A549 treated with ZK216348 at 1 μM for 4 hours (cell line): ENCODE results near the gene MS4A8. TPM values are rescaled to one million over a fixed set of nuclear protein-coding genes. Genes with fewer than 3 reads are reported as not detected.

Experiments used
- total RNA-seq: library from RNA; stranded (reverse); fragments of 200-300 nt; extraction: Qiagen RNA extraction; gene quantifications from 5 replicates; pipeline ENCODE4 v1.2.3, GENCODE V29; 2022; ENCODE audit warnings: low read depth

MS4A8 gene
- not detected in 5 replicates for total RNA-seq

GRCh38 chr11:60699284-60699691 lies at the start of gene MS4A8:
Gene MS4A8, plus strand, starts transcription at chr11:60699612. Its CDS starts 1,249 bp downstream, at chr11:60700861.

GRCh38 chr11:60724420-60724819 lies 25.0 kb downstream of the MS4A8 start, which contains the start of gene MS4A18:
Gene MS4A18, plus strand, starts transcription at chr11:60724720.

GRCh38 chr11:60756307-60757032 lies 57.1 kb downstream of the MS4A8 start, which contains the start of gene MS4A15:
Gene MS4A15, plus strand, starts transcription at chr11:60756867. Its CDS starts 6,867 bp downstream, at chr11:60763734.

Other genes with a start within 250 kb of the MS4A8 start
- not detected in 5 replicates for gene MS4A1, start 243.8 kb upstream of the MS4A8 start, total RNA-seq
- gene MS4A12, start 206.8 kb upstream of the MS4A8 start, total RNA-seq: not detected in 5 replicates
- not detected in 5 replicates for gene MS4A13, start 184.2 kb upstream of the MS4A8 start, total RNA-seq
- not detected in 5 replicates for gene MS4A18, start 25.1 kb downstream of the MS4A8 start, total RNA-seq
- not detected in 5 replicates for gene MS4A15, start 57.3 kb downstream of the MS4A8 start, total RNA-seq
- gene MS4A10, start 85.7 kb downstream of the MS4A8 start, total RNA-seq: not detected in 5 replicates
- gene CCDC86, start 142.5 kb downstream of the MS4A8 start, total RNA-seq: 75.7 to 110 TPM (median 93.0 TPM) in 5 replicates
- 0.06 to 0.09 TPM in 2 of 5 replicates, not detected in the others for gene PTGDR2, start 156.3 kb downstream of the MS4A8 start, total RNA-seq
- gene ZP1, start 167.9 kb downstream of the MS4A8 start, total RNA-seq: 0.22 to 0.64 TPM (median 0.32 TPM) in 4 of 5 replicates, not detected in the other
- gene PRPF19, start 207.0 kb downstream of the MS4A8 start, total RNA-seq: 128 to 201 TPM (median 181 TPM) in 5 replicates
- 87.6 to 131 TPM (median 127 TPM) in 5 replicates for gene TMEM109, start 214.5 kb downstream of the MS4A8 start, total RNA-seq
- gene TMEM132A, start 224.8 kb downstream of the MS4A8 start, total RNA-seq: 78.7 to 153 TPM (median 149 TPM) in 5 replicates